AG08396 (cell line): ENCODE measurements around the gene PQBP1.
"Not testable (repeated sequence)": the region's sequence is repeated elsewhere in the genome, so short reads cannot be mapped to it uniquely, and the experiment has no call there.

Experiments
- DNase-seq: peaks from one replicate; pipeline ENCODE4 v3.0.0; 2012; ENCODE audit warnings: low spot score, mixed read lengths

Gene PQBP1

GRCh38 chrX:48897625-48898306 is at the start of gene PQBP1, which contains the start of gene TIMM17B:
Gene PQBP1, plus strand, starts transcription at chrX:48897930. Its CDS starts 580 bp downstream, at chrX:48898510.
Gene TIMM17B, minus strand, starts transcription at chrX:48897768. Its CDS starts 19 bp downstream, at chrX:48897749.
- DNase-seq = peak; percentile 85

GRCh38 chrX:48848847-48849246 is 48.9 kb upstream of the PQBP1 start:
- no peak for DNase-seq

GRCh38 chrX:48852857-48853256 is 44.9 kb upstream of the PQBP1 start:
- no peak for DNase-seq

GRCh38 chrX:48853494-48853893 is 44.2 kb upstream of the PQBP1 start:
- DNase-seq = not testable (repeated sequence)

GRCh38 chrX:48854121-48854804 is 43.5 kb upstream of the PQBP1 start:
- not testable (repeated sequence) for DNase-seq

GRCh38 chrX:48854898-48855297 is 42.8 kb upstream of the PQBP1 start:
- no peak for DNase-seq

GRCh38 chrX:48864210-48864609 is 33.5 kb upstream of the PQBP1 start:
- DNase-seq = peak; percentile 29

- DNase-seq = not testable (repeated sequence)
These were observed 25.7 kb upstream of the PQBP1 start for GRCh38 chrX:48872017-48872416.

- not testable (repeated sequence) for DNase-seq
These were observed 20.8 kb upstream of the PQBP1 start for GRCh38 chrX:48876944-48877343.

GRCh38 chrX:48883729-48884128 is 14.0 kb upstream of the PQBP1 start:
- no peak for DNase-seq

GRCh38 chrX:48886586-48886985 is 11.1 kb upstream of the PQBP1 start:
- not testable (repeated sequence) for DNase-seq

- no peak for DNase-seq
These were observed 7.3 kb upstream of the PQBP1 start for GRCh38 chrX:48890296-48890925.

- no peak for DNase-seq
These were observed 6.8 kb upstream of the PQBP1 start for GRCh38 chrX:48890934-48891401.

GRCh38 chrX:48891402-48892288 is 6.1 kb upstream of the PQBP1 start:
- peak; percentile 82 for DNase-seq

GRCh38 chrX:48892896-48893295 is 4.8 kb upstream of the PQBP1 start:
- DNase-seq = no peak

GRCh38 chrX:48893556-48894348 is 4.0 kb upstream of the PQBP1 start:
- DNase-seq = no peak

GRCh38 chrX:48894891-48895290 is 2.8 kb upstream of the PQBP1 start:
- no peak for DNase-seq

- no peak for DNase-seq
These were observed 1.1 kb upstream of the PQBP1 start for GRCh38 chrX:48896611-48897011.

- peak; percentile 66 for DNase-seq
These were observed 539 bp upstream of the PQBP1 start for GRCh38 chrX:48897157-48897624.

GRCh38 chrX:48899078-48899410 is 1.3 kb downstream of the PQBP1 start:
- no peak for DNase-seq

- DNase-seq = no peak
These were observed 3.3 kb downstream of the PQBP1 start for GRCh38 chrX:48901069-48901468.
